Brain pericyte (primary cell): Measurements from ENCODE around the gene TMEM214.

Experiments used
- DNase-seq: peaks from one replicate; pipeline ENCODE4 v3.0.0-alpha.2; 2012; ENCODE audit warnings: low read depth, low spot score

TMEM214 gene

GRCh38 chr2:27009716-27010115 is 23.0 kb upstream of the TMEM214 start:
- no peak for DNase-seq

GRCh38 chr2:27010139-27010538 is 22.6 kb upstream of the TMEM214 start:
- no peak for DNase-seq

- no peak for DNase-seq
Measured at GRCh38 chr2:27013738-27014137, 19.0 kb upstream of the TMEM214 start.

GRCh38 chr2:27014771-27015433 is 17.9 kb upstream of the TMEM214 start:
- no peak for DNase-seq

GRCh38 chr2:27016801-27017325 is 15.9 kb upstream of the TMEM214 start:
- DNase-seq: no peak

GRCh38 chr2:27018142-27018541 is 14.6 kb upstream of the TMEM214 start:
- DNase-seq: no peak

GRCh38 chr2:27019459-27019858 is 13.3 kb upstream of the TMEM214 start:
- DNase-seq: no peak

- no peak for DNase-seq
Measured at GRCh38 chr2:27019931-27020855, 12.6 kb upstream of the TMEM214 start.

- DNase-seq: no peak
Measured at GRCh38 chr2:27021253-27022049, 11.3 kb upstream of the TMEM214 start.

GRCh38 chr2:27023740-27024139 is 9.0 kb upstream of the TMEM214 start:
- no peak for DNase-seq

GRCh38 chr2:27024188-27024587 is 8.6 kb upstream of the TMEM214 start:
- no peak for DNase-seq

- no peak for DNase-seq
Measured at GRCh38 chr2:27024812-27025211, 8.0 kb upstream of the TMEM214 start.

- DNase-seq: no peak
Measured at GRCh38 chr2:27025281-27025800, 7.4 kb upstream of the TMEM214 start.

- no peak for DNase-seq
Measured at GRCh38 chr2:27025861-27026851, 6.6 kb upstream of the TMEM214 start.

- no peak for DNase-seq
Measured at GRCh38 chr2:27027211-27027651, 5.5 kb upstream of the TMEM214 start.

- no peak for DNase-seq
Measured at GRCh38 chr2:27029051-27029450, 3.7 kb upstream of the TMEM214 start.

GRCh38 chr2:27033253-27033852 is 588 bp downstream of the TMEM214 start:
- DNase-seq: no peak

GRCh38 chr2:27038012-27038411 is 5.2 kb downstream of the TMEM214 start:
- no peak for DNase-seq

- no peak for DNase-seq
Measured at GRCh38 chr2:27038631-27039339, 6.0 kb downstream of the TMEM214 start.
